ENCODE measurements around the gene TNRC6B. TPM values are rescaled to one million over a fixed set of nuclear protein-coding genes. Genes with fewer than 3 reads are reported as not detected.

TNRC6B gene
- polyA plus RNA-seq, 1 donor from 2014 or later: 7.6 TPM

DNA sequence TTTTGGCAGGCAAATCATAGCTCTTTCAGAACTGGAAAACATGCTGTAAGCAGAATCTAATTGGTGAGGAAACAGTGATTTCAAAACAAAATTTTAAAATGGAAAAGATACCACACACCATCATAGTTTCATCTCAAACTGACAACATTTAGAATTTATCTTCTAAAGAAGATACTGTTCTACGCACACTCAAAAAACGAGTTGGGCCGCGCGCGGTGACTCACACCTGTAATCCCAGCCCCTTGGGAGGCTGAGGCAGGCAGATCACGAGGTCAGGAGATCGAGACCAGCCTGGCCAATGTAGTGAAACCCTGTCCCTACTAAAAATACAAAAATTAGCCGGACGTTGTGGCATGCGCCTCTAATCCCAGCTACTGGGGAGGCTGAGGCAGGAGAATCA lies 124.4 kb downstream of the TNRC6B start:
- Histone ChIP-seq H3K27me3 (ENCODE audit: insufficient read depth, low read depth, low read length) (no peaks in the 10 kb centered on the region), H3K27ac (ENCODE audit: low read length) (no peak overlapping the region), H4K20me1 (ENCODE audit: insufficient read depth) (no peaks in the 10 kb centered on the region), H3F3A (ENCODE audit: insufficient read depth, low read length, poor library complexity, severe bottlenecking) (no peaks in the 10 kb centered on the region), H3K4me2 (ENCODE audit: low read length) (no peak overlapping the region), H3K9ac (ENCODE audit: low read length) (no peak overlapping the region), H3K79me2 (replicated peaks; ENCODE audit: insufficient read depth, low read length) (no peaks in the 10 kb centered on the region), H3K9me2 (ENCODE audit: insufficient read depth, low read length) (no peaks in the 10 kb centered on the region), H3K4me3 (ENCODE audit: low read length) (no peak overlapping the region), H3K36me3 (ENCODE audit: insufficient read depth, low read length) (peaks cover 4% of the 10 kb centered on the region), H3K9me3 (ENCODE audit: low read length) (no peaks in the 10 kb centered on the region), H2AFZ (ENCODE audit: low read depth, low read length) (no peak overlapping the region)
- TF ChIP-seq TAF1 (IDR thresholded peaks at IDR 0.05; ENCODE audit: low read depth) (no peak), MXI1 (conservative IDR thresholded peaks at IDR 0.05; ENCODE audit: poor library complexity, severe bottlenecking) (no peak), POLR2AphosphoS5 (IDR thresholded peaks at IDR 0.05) (no peak), EP300 (conservative IDR thresholded peaks at IDR 0.05; ENCODE audit: poor library complexity, severe bottlenecking) (no peak), SMC3 (conservative IDR thresholded peaks at IDR 0.05; ENCODE audit: poor library complexity) (no peak), EZH2 (IDR thresholded peaks at IDR 0.05; ENCODE audit: borderline replicate concordance, insufficient read depth, low read length, poor library complexity, severe bottlenecking) (no peak), RAD21 (conservative IDR thresholded peaks at IDR 0.05) (no peak)
- TF ChIP-seq, protein P1, sequence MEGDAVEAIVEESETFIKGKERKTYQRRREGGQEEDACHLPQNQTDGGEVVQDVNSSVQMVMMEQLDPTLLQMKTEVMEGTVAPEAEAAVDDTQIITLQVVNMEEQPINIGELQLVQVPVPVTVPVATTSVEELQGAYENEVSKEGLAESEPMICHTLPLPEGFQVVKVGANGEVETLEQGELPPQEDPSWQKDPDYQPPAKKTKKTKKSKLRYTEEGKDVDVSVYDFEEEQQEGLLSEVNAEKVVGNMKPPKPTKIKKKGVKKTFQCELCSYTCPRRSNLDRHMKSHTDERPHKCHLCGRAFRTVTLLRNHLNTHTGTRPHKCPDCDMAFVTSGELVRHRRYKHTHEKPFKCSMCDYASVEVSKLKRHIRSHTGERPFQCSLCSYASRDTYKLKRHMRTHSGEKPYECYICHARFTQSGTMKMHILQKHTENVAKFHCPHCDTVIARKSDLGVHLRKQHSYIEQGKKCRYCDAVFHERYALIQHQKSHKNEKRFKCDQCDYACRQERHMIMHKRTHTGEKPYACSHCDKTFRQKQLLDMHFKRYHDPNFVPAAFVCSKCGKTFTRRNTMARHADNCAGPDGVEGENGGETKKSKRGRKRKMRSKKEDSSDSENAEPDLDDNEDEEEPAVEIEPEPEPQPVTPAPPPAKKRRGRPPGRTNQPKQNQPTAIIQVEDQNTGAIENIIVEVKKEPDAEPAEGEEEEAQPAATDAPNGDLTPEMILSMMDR (IDR thresholded peaks at IDR 0.05; ENCODE audit: poor library complexity, severe bottlenecking): no peak
- TF ChIP-seq, protein P2, sequence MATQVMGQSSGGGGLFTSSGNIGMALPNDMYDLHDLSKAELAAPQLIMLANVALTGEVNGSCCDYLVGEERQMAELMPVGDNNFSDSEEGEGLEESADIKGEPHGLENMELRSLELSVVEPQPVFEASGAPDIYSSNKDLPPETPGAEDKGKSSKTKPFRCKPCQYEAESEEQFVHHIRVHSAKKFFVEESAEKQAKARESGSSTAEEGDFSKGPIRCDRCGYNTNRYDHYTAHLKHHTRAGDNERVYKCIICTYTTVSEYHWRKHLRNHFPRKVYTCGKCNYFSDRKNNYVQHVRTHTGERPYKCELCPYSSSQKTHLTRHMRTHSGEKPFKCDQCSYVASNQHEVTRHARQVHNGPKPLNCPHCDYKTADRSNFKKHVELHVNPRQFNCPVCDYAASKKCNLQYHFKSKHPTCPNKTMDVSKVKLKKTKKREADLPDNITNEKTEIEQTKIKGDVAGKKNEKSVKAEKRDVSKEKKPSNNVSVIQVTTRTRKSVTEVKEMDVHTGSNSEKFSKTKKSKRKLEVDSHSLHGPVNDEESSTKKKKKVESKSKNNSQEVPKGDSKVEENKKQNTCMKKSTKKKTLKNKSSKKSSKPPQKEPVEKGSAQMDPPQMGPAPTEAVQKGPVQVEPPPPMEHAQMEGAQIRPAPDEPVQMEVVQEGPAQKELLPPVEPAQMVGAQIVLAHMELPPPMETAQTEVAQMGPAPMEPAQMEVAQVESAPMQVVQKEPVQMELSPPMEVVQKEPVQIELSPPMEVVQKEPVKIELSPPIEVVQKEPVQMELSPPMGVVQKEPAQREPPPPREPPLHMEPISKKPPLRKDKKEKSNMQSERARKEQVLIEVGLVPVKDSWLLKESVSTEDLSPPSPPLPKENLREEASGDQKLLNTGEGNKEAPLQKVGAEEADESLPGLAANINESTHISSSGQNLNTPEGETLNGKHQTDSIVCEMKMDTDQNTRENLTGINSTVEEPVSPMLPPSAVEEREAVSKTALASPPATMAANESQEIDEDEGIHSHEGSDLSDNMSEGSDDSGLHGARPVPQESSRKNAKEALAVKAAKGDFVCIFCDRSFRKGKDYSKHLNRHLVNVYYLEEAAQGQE (IDR thresholded peaks at IDR 0.05; ENCODE audit: borderline replicate concordance): no peak

DNA sequence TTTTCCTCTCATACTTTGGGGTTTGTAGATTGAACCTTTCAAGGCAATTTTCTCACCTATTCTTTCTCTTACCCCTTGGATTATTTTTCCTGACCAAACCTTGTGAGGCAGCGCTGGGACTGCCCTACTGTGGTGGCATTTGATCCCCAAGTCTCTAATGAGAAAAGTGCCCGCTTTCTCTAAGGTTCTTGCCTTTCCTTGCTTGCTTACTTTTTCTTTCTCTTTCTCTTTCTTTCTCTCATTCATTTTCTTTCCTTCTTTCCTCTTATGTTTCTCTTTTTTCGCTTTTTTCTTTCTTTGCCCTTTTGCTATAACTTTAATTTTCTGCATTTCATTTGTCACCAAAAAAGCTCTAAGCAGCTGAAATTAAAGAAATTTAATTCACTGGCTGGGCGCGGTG lies 127.9 kb downstream of the TNRC6B start:
- Histone ChIP-seq H3K36me3 (ENCODE audit: insufficient read depth, low read length) (peaks cover 8% of the 10 kb centered on the region), H3K4me3 (ENCODE audit: low read length) (no peak overlapping the region), H3K9ac (ENCODE audit: low read length) (no peak overlapping the region), H3K79me2 (replicated peaks; ENCODE audit: insufficient read depth, low read length) (no peaks in the 10 kb centered on the region), H3K27ac (ENCODE audit: low read length) (no peak overlapping the region), H3F3A (ENCODE audit: insufficient read depth, low read length, poor library complexity, severe bottlenecking) (no peaks in the 10 kb centered on the region), H3K27me3 (ENCODE audit: insufficient read depth, low read depth, low read length) (no peaks in the 10 kb centered on the region), H2AFZ (ENCODE audit: low read depth, low read length) (no peak overlapping the region), H3K9me2 (ENCODE audit: insufficient read depth, low read length) (no peaks in the 10 kb centered on the region), H3K9me3 (ENCODE audit: low read length) (no peaks in the 10 kb centered on the region), H4K20me1 (ENCODE audit: insufficient read depth) (no peaks in the 10 kb centered on the region), H3K4me2 (ENCODE audit: low read length) (no peak overlapping the region)
- TF ChIP-seq, protein P2 (IDR thresholded peaks at IDR 0.05; ENCODE audit: borderline replicate concordance): no peak
- TF ChIP-seq RAD21 (conservative IDR thresholded peaks at IDR 0.05): no peak
- no peak for TF ChIP-seq EP300 (conservative IDR thresholded peaks at IDR 0.05; ENCODE audit: poor library complexity, severe bottlenecking)
- no peak for TF ChIP-seq POLR2AphosphoS5 (IDR thresholded peaks at IDR 0.05)
- TF ChIP-seq TAF1 (IDR thresholded peaks at IDR 0.05; ENCODE audit: low read depth): no peak
- TF ChIP-seq SMC3 (conservative IDR thresholded peaks at IDR 0.05; ENCODE audit: poor library complexity): no peak
- TF ChIP-seq EZH2 (IDR thresholded peaks at IDR 0.05; ENCODE audit: borderline replicate concordance, insufficient read depth, low read length, poor library complexity, severe bottlenecking): no peak
- TF ChIP-seq, protein P1 (IDR thresholded peaks at IDR 0.05; ENCODE audit: poor library complexity, severe bottlenecking): no peak
- TF ChIP-seq MXI1 (conservative IDR thresholded peaks at IDR 0.05; ENCODE audit: poor library complexity, severe bottlenecking): no peak

Data from neural cell (in vitro differentiated cells).